H1 (cell line): ENCODE results near the gene ADCY5.

Experiments used
- CHD1 ChIP-seq: IDR thresholded peaks from 2 replicates; pipeline ENCODE4 v1.6.1; 2012; ENCODE audit warnings: low read depth, low read length, improper control_type of control experiment
- FOSL1 ChIP-seq: IDR thresholded peaks from 2 replicates; pipeline ENCODE4 v1.6.1; 2011; ENCODE audit warnings: mild to moderate bottlenecking, low read depth, low read length, moderate library complexity; ENCODE audit not compliant: insufficient read depth
- MAFK ChIP-seq: IDR thresholded peaks from 2 replicates; pipeline ENCODE4 v1.6.1; 2012; ENCODE audit warnings: low read depth, mild to moderate bottlenecking, improper control_type of control experiment, low read length
- POLR2A ChIP-seq, 2 experiments: IDR thresholded peaks; 1 replicate in 1 of 2; 2 replicates in 1 of 2; pipeline ENCODE4 v1.6.1; 2011; ENCODE audit warnings: low read depth in 2 of 2, low read length in 2 of 2, mild to moderate bottlenecking in 2 of 2; ENCODE audit errors: control extremely low read depth in 1 of 2
- POLR2AphosphoS5 ChIP-seq: IDR thresholded peaks from 2 replicates; pipeline ENCODE4 v1.6.1; 2011; ENCODE audit warnings: low read depth, low read length
- TF ChIP-seq, protein P1 (sequence below), 3 experiments: IDR thresholded peaks; 1 replicate in 2 of 3; 2 replicates in 1 of 3; pipeline versions ENCODE4 v1.5.1 to v1.6.1; 2011; ENCODE audit warnings: low read length in 3 of 3, mild to moderate bottlenecking in 3 of 3, inconsistent platforms in 2 of 3, low read depth in 1 of 3, moderate library complexity in 1 of 3; ENCODE audit not compliant: insufficient read depth in 1 of 3; ENCODE audit errors: control extremely low read depth in 1 of 3
- TF ChIP-seq, protein P2 (sequence below): IDR thresholded peaks from 2 replicates; pipeline ENCODE4 v1.6.1; 2011; ENCODE audit warnings: low read depth, mild to moderate bottlenecking, low read length; ENCODE audit not compliant: insufficient read depth

DNA sequence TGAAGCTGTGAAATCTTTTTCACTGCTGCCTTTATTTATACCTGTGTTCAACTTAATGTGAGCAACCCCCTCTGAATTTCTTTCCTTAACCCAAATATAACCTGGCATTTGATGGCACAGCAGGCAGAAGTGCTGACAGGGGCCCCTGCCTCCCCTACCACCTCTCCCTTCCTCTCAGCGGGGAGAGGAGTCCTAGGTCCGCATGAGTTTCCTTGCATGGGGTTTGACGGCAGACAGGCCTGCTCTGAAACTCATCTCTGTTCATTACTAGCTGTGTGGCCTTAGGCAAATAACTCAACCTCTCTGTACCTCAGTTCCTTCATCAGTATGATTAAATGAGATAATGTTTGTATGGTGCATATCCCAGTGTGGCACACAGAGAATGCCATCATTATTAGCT is 167.5 kb downstream of the ADCY5 start:
- TF ChIP-seq, protein P1, sequence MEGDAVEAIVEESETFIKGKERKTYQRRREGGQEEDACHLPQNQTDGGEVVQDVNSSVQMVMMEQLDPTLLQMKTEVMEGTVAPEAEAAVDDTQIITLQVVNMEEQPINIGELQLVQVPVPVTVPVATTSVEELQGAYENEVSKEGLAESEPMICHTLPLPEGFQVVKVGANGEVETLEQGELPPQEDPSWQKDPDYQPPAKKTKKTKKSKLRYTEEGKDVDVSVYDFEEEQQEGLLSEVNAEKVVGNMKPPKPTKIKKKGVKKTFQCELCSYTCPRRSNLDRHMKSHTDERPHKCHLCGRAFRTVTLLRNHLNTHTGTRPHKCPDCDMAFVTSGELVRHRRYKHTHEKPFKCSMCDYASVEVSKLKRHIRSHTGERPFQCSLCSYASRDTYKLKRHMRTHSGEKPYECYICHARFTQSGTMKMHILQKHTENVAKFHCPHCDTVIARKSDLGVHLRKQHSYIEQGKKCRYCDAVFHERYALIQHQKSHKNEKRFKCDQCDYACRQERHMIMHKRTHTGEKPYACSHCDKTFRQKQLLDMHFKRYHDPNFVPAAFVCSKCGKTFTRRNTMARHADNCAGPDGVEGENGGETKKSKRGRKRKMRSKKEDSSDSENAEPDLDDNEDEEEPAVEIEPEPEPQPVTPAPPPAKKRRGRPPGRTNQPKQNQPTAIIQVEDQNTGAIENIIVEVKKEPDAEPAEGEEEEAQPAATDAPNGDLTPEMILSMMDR (IDR thresholded peaks at IDR 0.05; ENCODE audit: control extremely low read depth in 1 of 3, insufficient read depth in 1 of 3, low read depth in 1 of 3, low read length in 3 of 3): no peak
- no peak; the same call in 1 of the 2 replicates for TF ChIP-seq POLR2AphosphoS5
- TF ChIP-seq, protein P2, sequence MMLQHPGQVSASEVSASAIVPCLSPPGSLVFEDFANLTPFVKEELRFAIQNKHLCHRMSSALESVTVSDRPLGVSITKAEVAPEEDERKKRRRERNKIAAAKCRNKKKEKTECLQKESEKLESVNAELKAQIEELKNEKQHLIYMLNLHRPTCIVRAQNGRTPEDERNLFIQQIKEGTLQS: no peak
- no peak for TF ChIP-seq CHD1
- no peak for TF ChIP-seq MAFK
- TF ChIP-seq POLR2A (IDR thresholded peaks at IDR 0.05; ENCODE audit: control extremely low read depth in 1 of 2, low read depth in 2 of 2, low read length in 2 of 2): no peak
- no peak for TF ChIP-seq FOSL1
